DLD1 (cell line): ENCODE data around the gene RRAGC.

Experiments
- in situ Hi-C: cut with HindIII; loops from 2 replicates; pipeline ENCODE4 v1.10.0; 2017; ENCODE audit warnings: low sequenced_read_pairs

The RRAGC gene

GRCh38 chr1:38788341-38789336 lies 70.9 kb downstream of the RRAGC start:
- in situ Hi-C loops: no loop called here
